ENCODE data around the gene CCDC178.

DNA sequence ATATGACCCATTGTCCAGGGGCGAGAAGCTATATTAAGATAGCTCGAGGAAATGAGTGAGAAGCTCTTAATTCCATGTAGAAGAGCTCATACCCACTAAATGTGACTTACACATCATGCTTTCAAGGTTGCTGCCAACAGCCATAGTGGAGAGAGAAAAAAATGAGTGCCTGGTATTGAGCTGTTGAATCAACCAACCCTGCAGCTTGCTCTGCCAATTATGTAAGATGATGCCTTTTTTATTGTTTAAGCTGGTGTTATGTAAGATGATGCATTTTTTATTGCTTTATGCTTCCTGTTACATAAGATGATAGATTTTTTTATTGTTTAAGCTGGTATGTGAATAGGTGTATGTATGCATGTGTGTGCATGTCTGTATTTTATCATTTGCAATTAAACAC lies 228.2 kb downstream of the CCDC178 start:
- TF ChIP-seq FOXA1 (IDR thresholded peaks at IDR 0.05) = no peak
- no peak for TF ChIP-seq TARDBP (IDR thresholded peaks at IDR 0.05)
- no peak for TF ChIP-seq BHLHE40 (IDR thresholded peaks at IDR 0.05; ENCODE audit: borderline replicate concordance)
- TF ChIP-seq HDGF (IDR thresholded peaks at IDR 0.05; ENCODE audit: borderline replicate concordance) = no peak
- TF ChIP-seq NFRKB (IDR thresholded peaks at IDR 0.05) = no peak
- no peak for TF ChIP-seq ELF4 (IDR thresholded peaks at IDR 0.05)
- no peak for TF ChIP-seq SP1 (IDR thresholded peaks at IDR 0.05)
- TF ChIP-seq PKNOX1 (IDR thresholded peaks at IDR 0.05) = no peak
- no peak for TF ChIP-seq ARNT (IDR thresholded peaks at IDR 0.05)
- no peak for TF ChIP-seq SUZ12 (IDR thresholded peaks at IDR 0.05)
- TF ChIP-seq FOXK2 (IDR thresholded peaks at IDR 0.05) = no peak
- TF ChIP-seq ZNF384 (IDR thresholded peaks at IDR 0.05) = no peak
- TF ChIP-seq FOXM1 (IDR thresholded peaks at IDR 0.05; ENCODE audit: borderline replicate concordance) = no peak

All from HEK293T (cell line).